Inflammatory macrophage treated with lipopolysaccharide for 1 hour (primary cell): ENCODE data around the gene FTO.

ENCODE experiments used
- DNase-seq, 2 donors: peaks; one replicate each; pipeline ENCODE4 v3.0.0-alpha.2; 2020 to 2022

FTO gene

GRCh38 chr16:54027558-54027957 lies 323.6 kb downstream of the FTO start:
- DNase-seq = no peak

GRCh38 chr16:54027995-54028394 lies 324.0 kb downstream of the FTO start:
- DNase-seq = no peak

- DNase-seq = no peak
These were observed 326.5 kb downstream of the FTO start for GRCh38 chr16:54030451-54030850.

- no peak for DNase-seq
These were observed 327.3 kb downstream of the FTO start for GRCh38 chr16:54031107-54031760.

DNA sequence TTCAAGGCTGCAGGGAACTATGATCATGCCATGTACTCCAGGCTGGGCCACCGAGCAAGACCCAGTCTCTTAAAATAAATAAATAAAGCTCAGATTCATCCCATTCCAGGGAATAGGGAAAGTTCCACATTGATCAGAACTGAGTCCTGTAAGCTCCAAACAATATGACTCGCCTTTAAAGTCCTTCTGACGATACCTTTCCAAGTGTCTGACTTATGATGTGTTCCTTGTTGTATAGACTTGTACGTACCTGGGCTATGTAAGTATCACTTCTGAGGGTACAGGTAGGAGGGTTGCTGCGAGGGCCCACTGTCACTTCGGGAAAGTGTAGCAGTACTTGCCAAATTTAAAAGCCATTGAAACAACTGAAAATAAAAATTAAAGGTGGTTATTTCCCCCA lies 329.8 kb downstream of the FTO start:
- no peak for DNase-seq

- DNase-seq = no peak
These were observed 330.7 kb downstream of the FTO start for GRCh38 chr16:54034684-54035083.

DNA sequence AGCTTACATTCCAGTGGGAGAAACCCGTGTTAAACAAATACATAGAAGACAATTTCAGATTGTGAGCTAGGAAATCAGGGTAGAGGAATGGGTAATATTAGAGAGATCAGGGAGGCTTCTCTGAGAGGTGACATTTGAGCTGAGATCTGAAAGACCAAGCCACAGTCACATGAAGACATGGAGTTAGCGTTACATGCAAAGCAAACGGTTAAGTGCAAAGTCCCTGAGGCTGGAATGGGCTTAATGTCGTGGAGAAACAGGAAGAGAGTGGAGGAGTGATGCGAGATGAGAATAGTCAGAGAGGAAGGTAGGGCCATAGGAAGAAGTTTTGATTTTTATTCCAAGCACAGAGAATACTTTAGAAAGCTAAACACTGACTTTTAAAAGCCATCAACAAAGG lies 336.5 kb downstream of the FTO start:
- no peak for DNase-seq

GRCh38 chr16:54040975-54041374 lies 337.0 kb downstream of the FTO start:
- no peak for DNase-seq

GRCh38 chr16:54048586-54049495 lies 344.9 kb downstream of the FTO start:
- DNase-seq = no peak

- DNase-seq = no peak
These were observed 345.9 kb downstream of the FTO start for GRCh38 chr16:54049591-54050458.

DNA sequence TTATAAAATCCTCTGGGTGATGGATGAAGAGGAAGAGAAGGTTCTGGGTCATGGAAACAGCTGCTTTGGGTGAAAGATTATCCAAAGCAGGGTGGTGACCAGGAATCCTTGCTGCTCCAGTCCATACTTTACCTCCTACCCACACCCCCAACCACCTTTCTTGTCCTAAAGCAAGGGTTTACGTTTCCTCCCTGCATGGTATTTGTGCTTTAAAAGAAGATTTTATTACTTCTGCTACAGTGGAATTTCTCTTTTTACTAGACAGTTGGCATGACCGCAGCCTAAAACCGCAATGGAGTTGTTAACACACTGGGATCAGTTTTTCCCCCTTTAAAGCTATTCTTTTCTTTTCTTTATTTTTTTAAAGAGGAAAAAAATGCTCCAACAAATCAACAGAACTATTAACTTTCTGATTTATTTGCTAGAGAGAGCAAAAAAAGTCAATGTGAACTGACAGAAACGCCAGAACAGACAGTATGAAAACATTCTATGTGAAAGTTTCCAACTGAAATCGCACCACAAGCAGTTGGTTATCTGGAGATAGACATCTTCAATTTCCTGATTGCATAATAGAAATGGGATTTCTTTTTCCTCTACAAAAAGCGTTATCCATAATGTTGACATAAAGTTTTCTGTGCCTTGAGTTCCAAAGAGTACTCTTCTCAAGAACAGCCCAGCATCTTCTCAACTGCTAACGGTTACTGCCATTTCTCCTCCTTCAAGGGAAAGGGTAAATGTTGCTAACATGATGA lies 346.7 kb downstream of the FTO start:
- DNase-seq = no peak

- no peak for DNase-seq
These were observed 347.9 kb downstream of the FTO start for GRCh38 chr16:54051821-54052220.

- DNase-seq = no peak
These were observed 348.3 kb downstream of the FTO start for GRCh38 chr16:54052271-54052670.

DNA sequence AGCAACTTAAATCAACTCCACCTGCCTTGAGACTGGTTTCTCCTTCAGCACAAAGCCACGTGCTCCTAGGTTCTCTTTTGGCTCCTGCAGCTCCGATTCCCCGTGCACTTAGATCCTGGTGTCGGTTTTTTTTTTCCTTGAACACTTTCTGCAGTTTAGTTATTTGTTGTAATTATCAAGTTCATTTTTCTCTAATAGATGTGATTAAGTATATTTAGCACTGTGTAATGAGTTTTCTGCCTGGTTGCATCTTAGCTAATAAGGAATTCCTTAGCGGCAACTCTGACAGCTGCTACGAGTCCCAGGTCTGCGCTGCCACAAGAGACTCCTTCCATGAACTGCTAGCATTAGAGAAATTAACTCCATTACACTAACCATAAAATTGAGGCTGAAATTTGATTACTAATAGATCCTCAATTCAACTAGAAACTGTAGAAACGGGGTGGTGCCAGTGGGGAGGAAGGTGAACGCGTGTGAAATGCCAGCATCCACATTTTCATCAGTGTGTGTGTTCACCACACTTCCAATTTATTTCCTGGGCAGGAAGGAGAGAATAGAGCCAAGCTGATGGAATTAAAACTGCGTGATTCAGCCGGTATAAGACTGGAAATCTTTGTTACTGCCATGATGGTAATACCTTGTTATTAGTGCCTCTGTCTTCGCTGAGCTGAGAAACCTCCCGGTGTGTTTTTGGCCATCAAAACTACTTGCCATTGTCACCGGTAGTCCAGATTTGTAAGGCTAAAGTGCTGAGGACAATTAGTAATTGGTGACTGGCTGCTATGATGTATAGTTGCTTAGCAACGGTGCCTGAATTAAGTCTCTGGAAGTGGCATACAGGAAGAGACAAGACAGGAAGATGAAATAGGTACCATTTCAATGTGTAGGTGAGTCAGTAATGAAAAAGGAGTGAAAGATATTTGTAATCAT lies 350.2 kb downstream of the FTO start:
- no peak for DNase-seq

- no peak for DNase-seq
These were observed 351.2 kb downstream of the FTO start for GRCh38 chr16:54055191-54055590.

- DNase-seq = no peak
These were observed 351.9 kb downstream of the FTO start for GRCh38 chr16:54055864-54056263.

GRCh38 chr16:54056921-54057320 lies 353.0 kb downstream of the FTO start:
- DNase-seq = no peak

DNA sequence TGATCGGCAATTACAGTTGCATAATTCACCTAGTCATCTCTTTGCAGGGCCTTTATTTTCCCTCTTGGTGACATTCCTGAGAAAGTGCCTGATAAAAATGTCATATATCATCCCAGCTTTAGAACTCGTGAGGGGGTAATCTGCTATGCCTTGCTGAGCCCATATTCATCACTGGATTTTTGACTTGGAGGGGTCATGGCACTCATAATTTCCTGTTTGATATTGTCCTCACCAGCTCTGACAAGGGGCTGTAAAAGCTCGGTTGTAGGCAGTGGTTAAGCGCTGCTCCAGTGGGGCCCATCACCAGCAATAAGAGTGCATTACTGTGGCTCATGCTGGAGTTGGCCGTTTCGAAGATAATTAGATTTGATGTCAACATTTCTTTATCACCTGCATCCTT lies 355.4 kb downstream of the FTO start:
- DNase-seq = no peak

DNA sequence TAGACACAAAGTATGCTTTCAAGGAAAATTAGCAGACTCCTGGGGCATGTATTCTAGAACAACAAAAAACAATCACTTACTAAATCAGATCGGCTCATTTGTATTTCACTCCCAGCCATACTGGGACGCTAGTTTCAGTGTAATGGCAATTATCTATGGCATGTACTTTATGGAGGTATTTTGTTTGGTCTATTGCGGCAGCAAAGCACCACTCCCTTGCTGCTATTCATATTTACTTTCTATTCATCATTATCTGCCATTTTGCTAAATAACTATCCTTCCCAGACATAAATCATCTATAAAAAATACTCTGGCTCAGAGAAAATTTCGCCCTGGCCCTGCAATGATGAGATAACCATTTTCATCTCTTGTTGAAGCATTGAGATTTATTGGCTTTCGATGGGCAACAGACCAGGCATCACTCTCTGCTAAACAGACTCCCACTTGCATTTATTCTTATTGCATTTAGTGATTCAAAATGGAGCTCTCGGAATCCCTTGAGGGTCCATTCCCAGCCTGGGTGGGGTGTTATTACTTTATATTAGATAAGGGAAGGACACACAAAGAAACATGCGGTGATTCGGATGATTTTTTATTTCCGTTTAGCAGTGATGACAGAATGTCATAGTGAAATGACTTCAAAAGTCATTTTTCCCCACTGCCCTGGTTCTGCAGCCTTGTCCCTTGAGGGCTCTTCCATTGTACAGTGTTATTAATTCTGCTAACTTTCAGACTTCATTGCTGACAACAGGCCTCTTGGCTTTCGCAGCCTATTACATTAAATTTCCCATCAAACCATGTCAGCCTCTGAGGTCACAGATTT lies 356.9 kb downstream of the FTO start:
- no peak for DNase-seq

DNA sequence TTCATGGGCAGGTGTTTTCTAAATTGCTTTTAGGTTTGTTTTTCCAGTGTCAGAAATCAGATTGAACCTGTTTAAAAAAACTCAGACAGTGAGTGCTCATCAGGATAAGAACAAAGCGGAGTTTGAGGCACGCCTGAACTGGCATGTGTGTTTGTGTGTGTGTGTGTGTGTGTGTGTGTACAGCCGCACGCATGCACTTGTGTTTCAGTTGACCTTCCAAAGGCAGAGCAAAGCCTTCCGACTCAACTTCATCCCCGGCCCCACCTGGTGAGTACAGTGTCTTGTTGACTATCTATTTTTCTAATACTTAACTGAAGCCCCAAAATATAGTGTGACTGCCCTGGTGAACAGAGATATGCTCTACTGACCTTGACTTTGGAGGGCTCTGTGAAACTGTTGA lies 357.5 kb downstream of the FTO start:
- DNase-seq = no peak
